GM12801 (cell line): ENCODE results near the gene MDC1.

Experiments used
- CTCF ChIP-seq: IDR thresholded peaks from one replicate; pipeline ENCODE4 v1.5.1; 2011; ENCODE audit warnings: control low read depth; ENCODE audit not compliant: insufficient read length; ENCODE audit errors: extremely low read depth

MDC1 gene

GRCh38 chr6:30717129-30717844 is at the start of gene MDC1:
TSS of gene MDC1 (minus strand) at chr6:30717281. CDS start at chr6:30715175, 2,106 bp downstream.
- no peak for TF ChIP-seq CTCF

GRCh38 chr6:30766461-30767157 is 49.5 kb upstream of the MDC1 start:
- TF ChIP-seq CTCF = no peak

GRCh38 chr6:30763618-30764489 is 46.8 kb upstream of the MDC1 start:
- no peak for TF ChIP-seq CTCF

- TF ChIP-seq CTCF = no peak
These were observed 46.1 kb upstream of the MDC1 start for GRCh38 chr6:30763155-30763617.

- TF ChIP-seq CTCF = no peak
These were observed 44.8 kb upstream of the MDC1 start for GRCh38 chr6:30761791-30762429.

- no peak for TF ChIP-seq CTCF
These were observed 43.5 kb upstream of the MDC1 start for GRCh38 chr6:30760549-30760948.
